AG10803 (cell line): ENCODE data around the gene HSF2.

Source experiments
- DNase-seq: peaks from one replicate; pipeline ENCODE4 v3.0.0; 2010; ENCODE audit warnings: low read depth
- H3K4me3 ChIP-seq: 2 replicates; pipeline ENCODE4 v1.5.1; 2011; ENCODE audit warnings: mild to moderate bottlenecking, low read length, control low read depth
- TF ChIP-seq, protein P1 (sequence below): conservative IDR thresholded peaks from 2 replicates; pipeline ENCODE4 v1.5.1; 2011; ENCODE audit warnings: mild to moderate bottlenecking, low read length, control low read depth, inconsistent platforms

The HSF2 gene

DNA sequence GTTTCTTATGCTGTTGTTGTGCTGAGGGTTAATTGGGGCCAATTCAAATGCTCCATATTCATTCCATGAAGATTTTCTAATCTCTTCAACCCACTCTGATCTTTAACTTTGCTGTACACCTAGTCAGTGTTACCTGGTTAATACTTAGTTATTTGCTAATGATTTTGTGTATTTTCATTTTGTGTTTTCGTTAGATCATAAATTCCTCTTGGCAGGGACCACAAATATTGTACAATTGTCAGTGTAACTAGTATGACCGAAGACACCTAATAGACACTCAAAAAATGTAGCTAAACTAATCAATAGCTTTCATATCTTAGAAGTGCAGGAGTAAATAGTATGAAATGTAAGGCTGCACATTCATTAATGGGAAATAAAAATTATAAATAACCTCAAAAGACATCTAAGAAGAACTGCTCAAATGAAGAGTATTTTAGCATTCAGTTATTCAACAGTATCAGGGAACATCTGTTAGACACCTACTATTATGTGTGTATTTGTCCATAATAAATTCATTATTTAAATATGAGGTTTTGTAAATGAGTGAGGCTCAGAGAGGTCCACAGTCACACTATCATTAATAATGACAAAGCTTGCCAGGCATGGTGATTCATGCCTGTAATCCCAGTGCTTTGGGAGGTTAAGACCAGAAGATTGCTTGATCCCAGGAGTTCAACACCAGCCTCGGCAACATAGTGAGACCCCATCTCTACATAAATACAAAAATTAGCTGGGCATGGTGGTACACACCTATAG lies 13.4 kb upstream of the HSF2 start:
- DNase-seq, result no peak
- TF ChIP-seq, protein P1, sequence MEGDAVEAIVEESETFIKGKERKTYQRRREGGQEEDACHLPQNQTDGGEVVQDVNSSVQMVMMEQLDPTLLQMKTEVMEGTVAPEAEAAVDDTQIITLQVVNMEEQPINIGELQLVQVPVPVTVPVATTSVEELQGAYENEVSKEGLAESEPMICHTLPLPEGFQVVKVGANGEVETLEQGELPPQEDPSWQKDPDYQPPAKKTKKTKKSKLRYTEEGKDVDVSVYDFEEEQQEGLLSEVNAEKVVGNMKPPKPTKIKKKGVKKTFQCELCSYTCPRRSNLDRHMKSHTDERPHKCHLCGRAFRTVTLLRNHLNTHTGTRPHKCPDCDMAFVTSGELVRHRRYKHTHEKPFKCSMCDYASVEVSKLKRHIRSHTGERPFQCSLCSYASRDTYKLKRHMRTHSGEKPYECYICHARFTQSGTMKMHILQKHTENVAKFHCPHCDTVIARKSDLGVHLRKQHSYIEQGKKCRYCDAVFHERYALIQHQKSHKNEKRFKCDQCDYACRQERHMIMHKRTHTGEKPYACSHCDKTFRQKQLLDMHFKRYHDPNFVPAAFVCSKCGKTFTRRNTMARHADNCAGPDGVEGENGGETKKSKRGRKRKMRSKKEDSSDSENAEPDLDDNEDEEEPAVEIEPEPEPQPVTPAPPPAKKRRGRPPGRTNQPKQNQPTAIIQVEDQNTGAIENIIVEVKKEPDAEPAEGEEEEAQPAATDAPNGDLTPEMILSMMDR, result no peak
- no peak overlapping the region for H3K4me3 ChIP-seq

DNA sequence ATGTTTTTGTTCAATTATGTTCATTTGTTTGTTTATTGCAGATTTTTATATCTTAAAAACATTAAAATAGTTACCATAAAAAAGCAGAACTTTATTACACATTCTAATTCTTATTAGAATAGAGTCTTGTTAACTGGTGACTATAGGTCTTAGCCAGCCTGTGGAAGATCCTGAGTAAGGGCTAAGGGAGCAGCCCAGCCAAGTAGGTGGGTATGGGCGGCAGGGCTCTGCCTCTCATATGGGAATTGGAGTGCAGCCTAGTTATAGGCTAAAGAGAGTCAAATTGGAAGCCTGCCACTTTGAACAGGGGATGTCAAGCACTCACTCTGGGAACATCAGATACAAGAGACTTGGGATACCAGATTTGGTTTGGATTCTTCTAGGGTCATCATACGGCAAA lies 10.5 kb upstream of the HSF2 start:
- no peak overlapping the region for H3K4me3 ChIP-seq
- TF ChIP-seq, protein P1, result no peak
- DNase-seq, result no peak

DNA sequence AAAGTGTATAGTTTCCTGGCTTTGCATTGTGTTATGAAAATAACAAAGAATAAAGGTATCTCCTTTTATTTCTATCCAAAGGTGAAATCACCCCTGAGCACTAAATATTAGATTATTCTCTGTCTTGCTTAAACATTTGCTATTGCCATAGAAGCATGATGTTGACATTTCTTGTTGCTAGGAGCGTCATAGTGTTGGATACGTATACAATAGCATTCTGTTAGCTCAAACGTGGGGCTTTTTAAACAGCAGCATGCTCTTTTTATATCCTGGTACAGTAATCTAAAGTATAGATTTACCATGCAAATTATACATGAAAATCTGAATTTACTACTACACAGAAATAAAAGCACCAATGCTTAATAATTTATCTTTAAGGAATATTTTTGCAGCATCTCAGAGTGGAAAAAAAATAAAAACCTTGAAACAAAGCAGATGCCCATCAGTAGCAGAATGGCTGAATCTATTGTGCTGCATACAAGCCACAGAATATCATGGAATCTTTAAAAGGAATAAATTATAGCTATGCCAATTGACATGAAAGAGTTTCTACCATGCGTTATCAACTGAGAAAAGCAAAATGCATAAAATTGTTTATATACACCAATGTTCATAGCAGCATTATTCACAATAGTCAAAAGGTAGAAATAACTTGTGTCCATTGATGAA lies 9.6 kb upstream of the HSF2 start:
- no peak for DNase-seq
- TF ChIP-seq, protein P1, result no peak
- no peak overlapping the region for H3K4me3 ChIP-seq

DNA sequence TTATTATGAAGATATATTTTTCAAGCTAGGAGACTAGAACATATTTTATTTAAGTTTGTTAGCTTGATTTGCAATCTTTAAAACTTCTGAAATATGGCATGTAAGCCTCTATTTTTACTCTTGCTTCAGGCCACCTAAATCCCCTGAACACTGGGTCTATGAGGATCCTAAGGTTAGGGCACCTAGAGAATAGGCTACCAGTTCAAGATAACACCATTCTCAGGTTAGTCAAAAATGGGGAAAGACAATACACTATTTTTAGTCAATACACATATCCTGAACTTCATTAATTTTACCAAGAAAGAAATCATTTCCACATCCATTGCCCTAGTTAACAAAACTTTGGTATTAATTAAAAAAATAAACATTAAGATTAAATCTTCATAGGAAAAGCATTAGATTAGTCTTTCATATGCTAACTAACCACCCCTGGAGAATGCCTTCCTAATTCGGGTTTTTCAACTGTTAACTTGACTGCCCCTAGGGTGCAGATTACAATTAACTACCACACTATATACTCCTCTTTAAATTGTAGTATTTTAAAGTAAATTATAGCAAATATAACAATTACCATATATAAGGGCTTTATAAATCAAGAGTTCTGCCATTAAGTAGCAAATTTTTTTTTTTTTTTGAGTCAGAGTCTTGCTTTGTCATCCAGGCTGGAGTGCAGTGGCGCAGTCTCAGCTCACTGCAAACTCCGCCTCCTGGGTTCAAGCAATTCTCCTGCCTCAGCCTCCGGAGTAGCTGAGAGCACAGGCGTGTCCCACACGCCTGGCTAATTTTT lies 6.7 kb upstream of the HSF2 start:
- no peak for DNase-seq
- TF ChIP-seq, protein P1, result no peak
- no peak overlapping the region for H3K4me3 ChIP-seq

DNA sequence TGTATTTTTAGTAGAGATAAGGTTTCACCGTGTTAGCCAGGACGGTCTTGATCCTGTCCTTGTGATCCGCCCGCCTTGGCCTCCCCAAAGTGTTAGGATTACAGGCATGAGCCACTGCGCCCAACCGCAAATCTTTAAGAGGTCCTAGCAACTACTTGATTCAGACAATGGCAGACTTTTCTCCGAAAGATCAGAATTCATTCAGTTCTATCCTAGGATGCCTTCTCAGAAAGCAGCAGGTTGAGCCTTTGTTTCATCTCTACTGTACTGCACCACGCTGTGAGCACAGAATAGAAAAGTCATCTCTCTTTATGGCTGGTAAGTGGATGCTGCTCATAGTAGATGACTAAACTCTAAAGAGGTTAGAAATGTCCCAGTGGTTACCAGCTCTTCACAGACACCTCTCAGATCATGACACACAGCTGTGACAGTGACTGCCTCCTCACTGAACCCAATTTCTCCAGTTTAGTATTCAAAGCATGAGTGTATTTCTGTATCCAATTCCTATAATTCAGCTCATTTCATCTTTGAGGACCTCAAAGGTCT lies 6.0 kb upstream of the HSF2 start:
- TF ChIP-seq, protein P1, result no peak
- no peak overlapping the region for H3K4me3 ChIP-seq
- no peak for DNase-seq

DNA sequence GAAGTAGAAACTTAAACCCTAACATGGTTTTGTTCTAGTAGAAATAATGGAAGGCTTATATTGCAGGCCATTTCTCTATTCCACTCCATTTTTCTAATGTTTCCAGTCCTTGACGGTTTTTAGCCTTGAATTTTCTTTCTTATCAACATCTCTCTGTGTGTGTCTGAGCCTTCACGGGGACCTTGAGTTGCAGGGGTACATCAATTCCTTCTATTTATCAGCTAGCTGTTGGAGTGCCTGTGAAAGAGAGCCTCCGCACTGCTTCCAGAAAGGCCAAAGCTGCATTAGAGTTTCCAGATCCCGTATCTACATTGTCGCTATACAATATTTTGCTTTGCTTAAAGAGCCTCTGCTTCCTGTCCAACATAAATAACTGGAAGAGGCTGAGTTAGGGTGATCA lies 5.4 kb upstream of the HSF2 start:
- TF ChIP-seq, protein P1, result no peak
- DNase-seq, result no peak

DNA sequence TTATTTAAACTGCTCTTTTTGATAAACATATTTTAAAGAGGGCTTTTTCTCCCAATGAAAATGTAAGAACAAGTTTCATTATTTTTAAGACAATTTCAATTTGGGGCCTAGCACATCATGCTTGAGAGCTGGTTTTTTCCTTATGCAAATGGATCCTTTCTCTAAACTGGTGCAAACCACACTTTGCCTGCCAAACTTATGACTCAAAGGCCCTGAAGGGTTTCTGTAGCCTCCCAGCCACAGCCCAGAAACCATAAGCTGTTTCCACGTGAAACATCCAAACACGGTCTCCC lies 451 bp upstream of the HSF2 start:
- TF ChIP-seq, protein P1, result no peak
- no peak for DNase-seq
- peak overlapping the region; percentile 40 for H3K4me3 ChIP-seq

More for the DNA sequence above, 5.4 kb upstream of the HSF2 start:
- no peak overlapping the region for H3K4me3 ChIP-seq
